A204.1 (cell line): ENCODE results near the gene S100A4.
"Not testable (repeated sequence)": the region's sequence is repeated elsewhere in the genome, so short reads cannot be mapped to it uniquely, and the experiment has no call there.

Experiments
- FAIRE-seq: peaks from 2 replicates; lab custom pipeline; 2012; peaks lifted over from hg19 to GRCh38; lab: Jason Lieb, UNC

The S100A4 gene

DNA sequence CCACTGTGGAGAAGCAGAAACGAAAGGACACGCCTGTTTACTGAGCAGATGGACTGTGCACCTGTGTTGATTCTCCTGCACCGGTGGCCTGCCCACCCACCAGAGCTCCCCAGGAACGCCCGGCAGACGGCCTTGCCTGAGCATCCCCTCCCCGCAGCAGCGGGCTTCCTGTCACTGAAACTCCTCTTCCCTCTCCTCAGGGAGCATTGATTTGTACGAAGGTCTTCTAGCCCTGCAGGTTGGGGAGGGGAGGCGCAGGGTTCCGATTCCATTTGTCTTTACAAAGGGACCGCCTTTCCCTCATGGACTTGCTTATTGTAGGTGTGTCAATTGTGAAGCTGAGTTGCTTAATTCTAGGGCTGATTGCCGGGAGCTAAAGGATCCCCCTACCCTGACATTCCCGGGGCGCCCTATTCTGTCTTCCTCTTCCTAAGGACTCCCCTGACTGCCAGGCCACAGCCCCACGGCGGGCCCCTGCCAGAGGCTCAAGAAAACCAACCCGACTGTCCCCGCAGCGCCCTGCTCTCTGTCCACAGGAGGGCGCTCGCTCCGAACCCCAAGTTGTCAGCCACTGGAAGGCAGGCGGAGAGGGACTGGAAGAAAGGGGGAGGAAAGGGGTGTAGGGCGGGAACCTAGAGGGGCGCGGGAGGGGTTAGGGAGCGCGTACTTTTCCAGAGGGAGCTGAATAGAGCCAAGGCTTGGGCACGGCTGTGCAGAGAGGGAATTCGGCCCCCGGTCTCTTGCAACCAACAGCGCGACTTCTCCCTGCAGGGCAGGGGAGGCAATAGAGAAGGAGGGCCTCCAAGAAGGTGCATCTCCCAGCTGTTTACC, 12.6 kb downstream of the S100A4 start:
- FAIRE-seq: no peak

DNA sequence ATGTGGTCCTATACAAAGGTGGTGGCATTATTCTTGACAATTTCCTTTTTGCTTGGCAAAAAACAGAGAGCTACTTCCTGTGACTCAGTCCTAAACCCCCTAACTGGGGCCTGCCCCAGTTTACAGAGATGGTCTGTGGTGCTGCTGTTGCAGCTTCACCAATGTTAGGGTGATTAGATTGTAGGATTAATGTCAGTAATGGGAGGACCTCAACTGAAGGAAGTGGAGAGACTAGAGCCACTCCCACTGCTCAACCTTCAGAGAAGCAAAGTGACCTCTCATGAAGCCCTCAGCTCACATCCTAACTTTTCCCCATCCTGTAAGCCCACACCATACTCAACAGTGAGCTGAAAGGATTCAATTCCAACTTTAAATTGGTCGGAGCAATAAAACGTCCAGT, 13.4 kb downstream of the S100A4 start:
- no peak for FAIRE-seq

DNA sequence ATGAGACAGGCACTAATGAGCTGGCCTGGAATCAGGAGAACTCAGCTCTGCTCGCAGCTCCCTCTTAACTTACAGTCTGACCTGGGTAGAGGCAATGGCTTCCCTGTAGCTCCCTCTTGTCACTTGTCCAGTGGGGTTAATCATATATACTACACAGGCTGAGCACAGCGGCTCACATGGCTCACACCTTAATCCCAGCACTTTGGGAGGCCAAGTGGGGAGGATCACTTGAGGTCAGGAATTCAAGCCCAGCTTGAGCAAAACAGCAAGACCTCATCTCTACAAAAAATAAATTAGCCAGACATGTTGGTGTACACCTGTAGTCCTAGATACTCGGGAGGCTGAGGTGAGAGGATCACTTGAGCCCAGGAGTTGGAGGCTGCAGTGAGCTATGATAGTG, 14.0 kb downstream of the S100A4 start:
- no peak for FAIRE-seq

DNA sequence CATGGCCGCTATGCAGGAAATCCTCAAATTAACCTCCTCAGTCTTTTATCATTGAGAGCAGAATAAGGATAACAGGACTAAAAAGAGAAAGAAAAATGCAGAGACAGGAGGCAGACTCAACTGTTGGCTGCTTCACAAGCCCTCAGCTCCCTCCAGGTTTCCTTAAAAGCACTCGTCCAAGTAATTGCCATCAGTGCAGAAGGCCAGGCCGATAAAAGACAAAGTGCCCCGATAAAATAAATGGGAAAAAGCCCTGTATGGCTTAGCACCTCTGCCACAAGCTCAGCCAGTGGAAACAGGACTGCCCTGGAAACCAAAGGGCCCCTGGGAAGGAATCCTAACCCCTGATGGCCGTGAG, 17.9 kb downstream of the S100A4 start:
- no peak for FAIRE-seq

DNA sequence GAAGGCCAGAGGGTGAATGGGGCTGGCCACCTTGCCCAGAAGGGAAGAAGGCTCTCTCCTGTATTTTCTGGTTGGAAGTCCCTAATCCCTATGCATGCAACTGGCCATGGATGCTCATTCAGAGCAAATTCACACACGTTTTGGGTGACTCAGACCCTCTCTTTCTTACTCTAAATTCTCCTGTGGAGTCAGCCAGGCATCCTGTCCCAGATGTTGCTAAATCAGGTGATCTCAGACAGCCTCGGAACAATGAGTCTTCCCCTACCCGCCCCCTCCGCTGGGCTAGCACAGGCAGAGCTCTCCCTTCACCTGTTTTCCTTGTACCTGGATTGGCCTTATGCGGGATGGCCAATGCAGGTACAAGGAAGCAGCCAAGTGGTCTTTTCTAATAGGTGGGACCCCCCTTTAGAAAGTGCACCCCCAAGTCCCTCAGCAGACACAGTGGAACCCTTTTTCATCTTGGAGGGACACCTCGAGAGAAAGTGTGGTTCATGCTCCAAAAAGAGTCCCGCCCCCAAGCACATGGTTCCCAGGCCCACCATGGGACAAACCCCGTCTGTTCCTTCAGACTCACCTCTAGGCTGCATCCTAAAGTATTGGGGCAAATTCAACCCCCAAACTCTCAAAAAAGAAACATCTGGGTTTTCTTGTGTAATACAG, 18.5 kb downstream of the S100A4 start:
- FAIRE-seq: no peak

DNA sequence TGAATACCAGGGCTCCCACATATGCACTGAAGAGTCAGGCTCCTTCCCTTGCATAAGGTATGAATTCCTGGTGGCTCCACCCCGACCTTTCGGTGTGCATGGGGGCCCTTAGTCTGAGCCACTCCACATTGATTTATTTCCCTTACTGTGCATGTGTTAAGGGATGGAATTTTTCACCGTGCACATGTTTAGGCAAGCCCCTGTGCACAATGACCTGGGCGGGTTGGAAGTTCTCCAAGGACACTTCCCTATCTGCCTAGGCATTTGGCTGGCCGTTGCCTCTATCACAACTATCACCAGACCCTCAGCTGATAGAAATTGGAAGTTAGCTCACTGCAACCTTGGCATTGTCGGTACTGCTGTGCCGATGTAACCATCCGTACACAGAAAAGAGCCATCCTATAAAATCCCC, 19.5 kb downstream of the S100A4 start:
- no peak for FAIRE-seq

DNA sequence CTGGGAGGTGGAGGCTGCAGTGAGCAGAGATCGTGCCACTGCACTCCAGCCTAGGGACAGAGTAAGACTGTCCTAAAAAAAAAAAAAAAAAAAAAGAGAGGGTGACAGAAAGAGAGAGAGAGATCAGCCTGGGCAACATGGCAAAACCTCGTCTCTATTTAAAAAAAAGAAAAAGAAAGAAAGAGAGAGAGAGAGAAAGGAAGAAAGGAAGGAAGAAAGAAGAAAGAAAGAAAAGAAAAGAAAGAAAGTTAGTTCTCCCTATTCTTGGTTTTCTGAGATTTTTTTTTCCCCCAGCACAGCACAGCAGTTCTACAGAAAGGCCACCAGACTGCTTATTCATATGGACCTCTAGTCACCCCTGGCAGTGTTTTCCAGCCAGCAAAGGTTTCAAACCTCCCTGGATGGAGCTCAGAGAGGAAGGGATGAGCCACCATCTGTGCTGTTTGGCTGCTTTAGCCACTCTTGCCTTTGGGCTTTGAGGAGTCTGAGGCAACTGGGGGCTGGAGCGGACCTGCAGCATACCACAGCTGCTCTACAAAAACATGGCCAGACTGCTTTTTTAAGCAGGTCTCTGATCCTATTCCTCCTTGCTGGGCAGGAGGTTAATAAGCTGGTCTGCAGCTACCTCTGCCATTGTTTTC, 20.4 kb downstream of the S100A4 start:
- no peak for FAIRE-seq

DNA sequence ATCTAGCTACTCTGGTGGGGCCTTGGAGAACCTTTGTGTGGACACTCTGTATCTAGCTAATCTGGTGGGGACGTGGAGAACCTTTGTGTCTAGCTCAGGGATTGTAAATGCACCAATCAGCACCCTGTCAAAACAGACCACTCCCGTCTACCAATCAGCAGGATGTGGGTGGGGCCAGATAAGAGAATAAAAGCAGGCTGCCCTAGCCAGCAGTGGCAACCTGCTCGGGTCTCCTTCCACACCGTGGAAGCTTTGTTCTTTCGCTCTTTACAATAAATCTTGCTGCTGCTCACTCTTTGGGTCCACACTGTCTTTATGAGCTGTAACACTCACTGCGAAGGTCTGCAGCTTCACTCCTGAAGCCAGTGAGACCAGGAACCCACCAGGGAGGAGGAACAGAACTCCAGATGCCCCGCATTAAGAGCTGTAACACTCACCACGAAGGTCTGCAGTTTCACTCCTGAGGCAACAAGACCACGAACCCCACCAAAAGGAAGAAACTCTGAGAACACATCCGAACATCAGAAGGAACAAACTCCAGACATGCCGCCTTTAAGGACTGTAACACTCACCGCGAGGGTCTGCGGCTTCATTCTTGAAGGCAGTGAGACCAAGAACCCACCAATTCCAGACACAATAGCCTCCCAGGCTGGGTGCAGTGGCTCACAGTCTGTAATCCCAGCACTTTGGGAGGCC, 23.1 kb downstream of the S100A4 start:
- not testable (repeated sequence) for FAIRE-seq

DNA sequence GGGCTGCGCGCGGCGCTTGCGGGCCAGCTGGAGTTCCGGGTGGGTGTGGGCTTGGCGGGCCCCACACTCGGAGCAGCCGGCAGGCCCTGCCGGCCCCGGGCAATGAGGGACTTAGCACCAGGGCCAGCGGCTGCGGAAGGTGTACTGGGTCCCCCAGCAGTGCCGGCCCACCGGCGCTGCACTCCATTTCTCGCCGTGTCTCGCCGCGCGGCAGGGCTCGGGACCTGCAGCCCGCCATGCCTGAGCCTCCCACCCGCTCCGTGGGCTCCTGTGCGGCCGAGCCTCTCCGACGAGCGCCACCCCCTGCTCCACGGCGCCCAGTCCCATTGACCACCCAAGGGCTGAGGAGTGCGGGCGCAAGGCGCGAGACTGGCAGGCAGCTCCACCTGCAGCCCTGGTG, 23.8 kb downstream of the S100A4 start:
- not testable (repeated sequence) for FAIRE-seq

DNA sequence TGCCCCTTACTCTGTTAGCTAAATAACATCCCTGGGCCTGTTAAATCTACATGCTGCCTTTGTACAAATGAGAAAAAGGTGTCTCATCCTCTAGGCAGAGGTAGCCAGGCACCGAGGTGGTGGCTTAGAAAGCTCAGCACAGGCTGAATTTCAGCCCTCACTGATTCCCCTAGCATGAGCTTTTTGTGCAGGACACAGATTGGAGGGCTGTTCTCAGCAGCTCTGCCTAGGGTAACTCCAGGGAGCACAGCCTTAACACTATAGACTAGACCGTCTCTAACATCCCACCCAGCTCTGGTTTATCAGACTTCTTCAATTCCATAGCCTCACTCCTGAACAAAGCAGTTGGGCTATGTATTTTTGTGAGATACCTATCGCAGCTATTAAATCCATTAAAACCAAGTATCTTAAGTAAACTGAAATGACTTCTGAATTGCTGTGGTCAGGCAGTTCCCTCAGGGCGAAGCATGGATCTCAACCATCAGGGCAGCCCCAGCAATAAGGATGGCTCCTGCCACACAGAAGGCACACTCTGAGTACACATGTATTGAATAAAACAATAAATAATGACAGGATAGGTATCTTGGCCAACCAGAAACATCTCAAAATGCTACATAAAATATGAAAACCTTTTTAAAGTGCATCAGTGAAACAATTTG, 24.7 kb downstream of the S100A4 start:
- no peak for FAIRE-seq

DNA sequence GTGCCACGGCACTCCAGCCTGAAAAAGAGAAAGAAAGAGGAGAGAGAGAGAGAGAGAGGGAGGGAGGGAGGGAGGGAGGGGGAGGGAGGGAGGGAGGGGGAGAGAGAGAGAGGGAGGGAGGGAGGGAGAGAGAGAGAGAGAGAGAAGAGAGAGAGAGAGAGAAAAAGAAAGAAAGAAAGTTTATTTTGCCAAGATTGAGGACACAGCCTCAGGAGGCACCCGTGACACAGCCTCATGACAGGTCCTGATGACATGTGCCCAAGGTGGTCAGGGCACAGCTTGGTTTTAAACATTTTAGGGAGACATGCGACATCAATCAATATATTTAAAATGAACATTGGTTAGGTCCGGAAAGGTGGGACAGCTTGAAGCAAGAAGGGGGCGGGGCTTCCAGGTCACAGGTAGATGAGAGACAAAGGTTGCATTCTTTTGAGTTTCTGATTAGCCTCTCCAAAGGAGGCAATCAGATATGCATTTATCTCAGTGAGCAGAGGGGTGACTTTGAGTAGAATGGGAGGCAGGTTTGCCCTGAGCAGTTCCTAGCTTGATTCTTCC, 25.4 kb downstream of the S100A4 start:
- FAIRE-seq: not testable (repeated sequence)

DNA sequence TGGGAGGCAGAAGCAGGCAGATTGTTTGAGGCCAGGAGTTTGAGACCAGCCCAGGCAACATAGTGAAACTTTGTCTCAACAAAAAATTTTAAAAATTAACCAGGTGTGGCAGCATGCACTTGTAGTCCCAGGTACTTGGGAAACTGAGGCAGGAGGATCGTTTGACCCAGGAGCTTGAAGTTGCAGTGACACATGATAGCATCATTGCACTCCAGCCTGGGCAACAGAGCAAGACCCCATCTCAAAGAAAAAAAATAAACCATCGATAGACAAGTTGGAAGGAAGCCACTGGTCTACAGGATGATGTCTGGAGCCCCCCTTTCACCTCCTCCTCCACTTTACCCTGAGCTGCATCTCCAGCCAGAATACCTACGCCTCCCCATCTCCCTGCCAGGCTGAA, 26.4 kb downstream of the S100A4 start:
- no peak for FAIRE-seq

DNA sequence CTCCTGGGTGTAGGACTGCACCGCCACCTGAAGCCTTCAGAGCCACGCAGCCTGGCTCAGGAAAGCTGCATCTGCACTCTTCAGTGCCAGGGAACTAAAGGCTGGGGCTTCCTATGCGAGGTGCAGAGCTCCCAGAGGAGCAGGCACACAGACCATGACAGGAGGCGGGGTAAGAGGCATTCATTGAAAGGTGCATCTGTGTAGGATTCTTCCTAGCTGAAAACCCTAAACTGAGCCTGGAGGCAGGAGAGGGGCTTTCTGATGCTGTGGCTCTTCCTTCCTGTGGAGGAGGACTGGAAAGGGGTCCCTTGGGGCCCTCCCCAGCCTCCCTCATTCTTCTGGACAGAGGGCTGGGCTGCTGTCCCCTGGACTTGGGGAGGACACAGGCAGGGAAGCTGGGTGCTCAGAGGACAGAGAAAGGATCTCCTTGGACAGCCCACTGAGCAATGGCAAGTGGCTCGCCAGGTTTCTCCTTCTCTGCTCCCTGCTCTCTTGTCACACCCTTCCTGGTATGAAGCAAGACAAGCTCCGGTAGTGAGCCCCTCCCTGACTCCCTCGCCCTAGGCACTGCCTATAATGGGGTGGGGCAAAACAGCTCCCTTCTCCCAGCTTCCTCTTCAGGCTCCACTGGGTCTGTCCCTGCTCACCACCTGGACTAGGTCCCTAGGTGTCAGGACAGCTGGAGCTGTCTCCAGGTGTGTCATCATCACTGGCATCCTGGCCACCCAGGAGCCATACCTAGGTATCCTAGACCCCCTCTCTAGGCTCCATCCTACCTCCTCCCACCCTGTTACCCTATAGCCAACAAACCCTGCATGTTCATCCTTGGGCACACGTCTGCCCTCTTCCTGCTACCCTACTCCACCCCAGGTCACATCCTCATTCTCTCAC, 29.9 kb downstream of the S100A4 start:
- FAIRE-seq: no peak

DNA sequence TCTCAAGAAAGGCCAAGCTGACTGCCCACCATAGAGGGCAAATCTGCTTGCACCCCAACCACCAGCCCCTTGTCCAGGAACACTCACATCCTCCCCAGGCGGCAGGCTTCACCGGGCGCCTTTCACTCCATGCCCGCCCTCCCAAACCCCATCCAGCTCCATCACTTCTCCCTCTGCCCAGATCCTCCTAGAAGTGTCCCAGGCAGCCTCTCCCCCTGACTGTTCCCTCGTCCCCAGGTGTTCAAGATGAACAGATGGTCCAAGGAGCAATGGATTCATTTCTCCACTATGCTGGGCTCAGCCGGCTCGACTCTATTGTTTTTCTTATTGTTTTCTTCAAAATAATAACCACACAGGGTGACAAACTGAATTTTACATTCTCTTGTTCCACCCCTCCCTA, 31.9 kb downstream of the S100A4 start:
- FAIRE-seq: no peak

DNA sequence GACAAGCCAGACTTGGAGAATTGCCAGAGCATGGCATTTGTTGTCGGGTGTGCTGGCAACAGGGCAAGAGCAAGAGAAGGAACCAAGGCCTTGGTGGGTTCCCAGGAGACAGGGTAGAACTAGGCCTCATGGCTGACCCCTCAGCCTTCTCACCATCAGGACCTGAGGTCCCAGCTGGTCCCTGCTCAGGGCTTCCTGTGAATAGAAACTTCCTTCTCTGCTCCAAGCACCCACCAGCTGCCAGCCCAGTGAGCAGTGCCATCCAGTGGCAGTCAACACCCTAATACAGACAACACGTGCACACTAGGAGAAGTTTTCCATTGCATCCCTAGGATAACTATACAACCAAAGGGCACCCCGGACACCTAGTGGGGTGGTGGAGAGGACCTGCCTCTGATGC, 32.6 kb downstream of the S100A4 start:
- no peak for FAIRE-seq

DNA sequence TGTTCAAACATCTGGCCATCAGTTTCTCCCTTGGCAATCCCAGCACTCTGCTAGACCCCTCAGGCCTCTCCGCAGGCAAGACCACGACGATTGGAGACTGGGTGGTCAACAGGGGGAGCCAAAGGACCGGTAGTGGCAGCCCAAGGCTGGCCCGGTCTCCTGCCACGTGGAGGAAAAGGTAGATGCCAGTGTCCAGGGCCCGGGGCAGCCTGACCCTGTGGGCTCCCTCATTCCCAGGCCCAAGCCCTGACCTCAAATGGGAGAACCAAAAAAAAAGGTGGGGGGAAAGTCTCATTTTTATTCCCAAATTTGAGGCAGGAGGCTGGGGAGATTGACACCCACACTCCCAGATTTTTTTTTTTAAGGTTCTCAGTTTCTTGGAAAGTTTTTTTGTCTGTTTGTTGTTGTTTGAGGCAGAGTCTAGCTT, 34.6 kb downstream of the S100A4 start:
- FAIRE-seq: no peak

DNA sequence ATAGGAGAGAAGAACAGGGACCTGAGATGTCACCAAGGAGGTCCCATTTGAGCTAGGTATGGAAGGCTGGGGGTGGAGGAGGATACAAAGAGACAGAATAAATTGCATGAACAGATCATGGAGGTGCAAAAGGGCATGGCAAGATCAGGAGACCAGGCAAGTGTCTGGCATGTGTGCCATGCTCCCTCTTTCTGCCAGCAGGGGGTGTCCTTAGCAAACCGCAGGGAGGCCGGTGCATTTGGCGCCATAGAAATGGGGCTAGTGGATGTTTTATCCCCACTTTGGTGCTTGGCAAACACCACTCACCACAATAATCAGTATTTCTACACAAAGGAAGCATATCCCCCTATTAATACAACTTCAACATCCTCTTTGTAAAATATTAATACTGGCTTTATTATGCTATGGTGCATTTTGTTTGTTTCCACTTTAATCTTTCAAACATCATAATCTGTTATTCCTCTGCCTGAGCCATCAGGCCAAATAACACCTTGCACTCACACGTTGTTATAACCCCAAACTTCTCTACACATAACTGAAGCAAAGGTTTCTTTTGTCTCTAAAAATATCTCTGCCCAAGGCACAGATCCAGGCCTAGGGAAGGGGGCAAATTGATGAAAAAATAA, 35.8 kb downstream of the S100A4 start:
- FAIRE-seq: no peak

DNA sequence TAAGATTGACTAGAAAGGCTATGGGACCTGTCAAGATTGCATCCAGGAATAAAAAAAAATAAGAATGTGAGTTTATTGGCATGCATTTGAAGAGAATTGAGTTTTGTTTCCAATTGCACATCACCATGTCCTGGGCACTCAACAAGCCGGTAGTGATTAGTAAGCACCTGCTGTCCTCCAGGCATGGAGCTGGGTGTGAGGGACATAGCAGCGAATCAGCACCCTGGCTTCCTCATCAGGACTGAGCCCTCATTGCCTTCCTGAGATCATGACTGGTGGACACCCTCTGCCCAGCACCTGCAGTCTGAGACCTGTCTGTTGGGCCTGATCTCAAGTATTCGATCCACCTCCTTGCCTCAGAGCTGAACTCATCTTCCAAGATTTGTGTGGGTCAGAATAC, 36.6 kb downstream of the S100A4 start:
- no peak for FAIRE-seq

DNA sequence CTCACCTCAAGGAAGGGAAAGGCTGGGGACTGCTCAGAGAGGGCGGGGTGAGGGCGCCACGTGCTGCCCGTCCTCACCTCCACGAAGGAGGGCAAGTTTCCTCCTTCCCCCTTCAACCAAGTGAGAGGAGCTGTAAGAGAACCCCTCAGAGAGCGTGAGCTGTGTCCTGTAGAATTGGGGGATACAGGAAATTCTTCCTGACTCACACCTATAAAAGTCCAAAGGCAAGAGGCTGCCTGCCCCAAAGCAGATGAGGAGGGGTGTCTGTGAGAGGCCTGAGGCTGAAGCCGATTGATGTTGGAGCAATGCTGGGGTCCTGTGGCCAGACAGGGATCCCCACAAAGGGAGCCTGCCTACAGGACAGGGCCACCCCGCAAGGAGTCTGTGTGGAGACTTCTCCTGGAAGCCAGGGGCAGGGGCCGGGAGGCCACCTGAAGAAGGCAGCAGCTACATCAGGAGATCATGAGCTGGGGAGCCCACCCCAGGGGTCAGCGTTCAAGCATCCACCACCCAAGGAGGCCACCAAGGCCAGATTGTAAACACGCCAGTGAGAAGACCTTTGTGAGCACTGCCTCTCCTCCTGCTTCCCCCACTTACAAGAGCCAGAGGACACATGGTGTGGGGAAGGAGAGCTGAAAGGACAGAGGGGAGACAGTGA, 37.6 kb downstream of the S100A4 start:
- FAIRE-seq: no peak

DNA sequence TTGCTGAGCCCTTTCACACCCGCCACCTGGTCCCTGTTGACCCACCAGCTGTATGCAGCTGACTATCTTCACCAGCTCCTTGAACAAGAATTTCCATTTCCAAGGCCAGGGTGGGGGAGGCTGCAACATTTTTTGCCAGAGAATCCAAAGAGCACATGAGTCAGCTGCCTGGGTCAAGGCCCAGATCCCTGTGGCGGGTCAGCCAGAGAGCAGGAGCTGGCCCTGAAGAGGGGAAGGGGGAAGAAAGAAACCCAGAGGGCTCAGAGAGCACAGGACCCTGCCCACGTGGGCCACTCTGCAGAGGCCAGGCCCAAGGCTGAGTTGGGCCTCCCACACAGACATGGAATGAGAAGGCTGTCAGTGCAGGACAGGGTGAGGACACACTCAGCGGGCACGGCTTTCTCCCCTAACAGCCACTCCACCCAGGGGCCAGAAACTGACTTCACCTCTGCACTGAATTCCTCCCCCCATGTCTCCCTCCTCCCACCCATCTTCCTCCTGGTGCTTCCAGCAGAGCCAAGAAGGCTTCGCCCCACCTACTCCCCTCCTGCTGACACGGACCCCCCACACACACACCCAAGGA, 38.7 kb downstream of the S100A4 start:
- no peak for FAIRE-seq
